PFSK-1 (cell line): ENCODE results near the gene CD22.

Experiments
- FOXP2 ChIP-seq: optimal IDR thresholded peaks from 2 replicates; pipeline ENCODE3; 2011; ENCODE audit warnings: borderline replicate concordance, control low read depth, inconsistent platforms; ENCODE audit not compliant: insufficient read depth; ENCODE audit errors: extremely low read length, extremely low read depth
- POLR2AphosphoS5 ChIP-seq: IDR thresholded peaks from 2 replicates; pipeline ENCODE4 v1.6.1; 2012; ENCODE audit warnings: low read depth, mild to moderate bottlenecking, control low read depth, low read length, moderate library complexity
- REST ChIP-seq, 2 experiments: IDR thresholded peaks; 2 replicates each; pipeline versions ENCODE4 v1.6.1 to v1.8.0; 2011 to 2012; ENCODE audit warnings: low read depth in 2 of 2, low read length in 2 of 2, control low read depth in 1 of 2, inconsistent platforms in 1 of 2, mild to moderate bottlenecking in 1 of 2, moderate library complexity in 1 of 2; ENCODE audit not compliant: insufficient read depth in 1 of 2
- SIN3A ChIP-seq: IDR thresholded peaks from 2 replicates; pipeline ENCODE4 v1.6.1; 2012; ENCODE audit warnings: mild to moderate bottlenecking, low read length, moderate library complexity, borderline replicate concordance; ENCODE audit not compliant: insufficient read depth
- TAF1 ChIP-seq: IDR thresholded peaks from 2 replicates; pipeline ENCODE4 v1.6.1; 2012; ENCODE audit warnings: low read length, control low read depth, borderline replicate concordance; ENCODE audit not compliant: insufficient read depth

- TF ChIP-seq POLR2AphosphoS5 (no peak), TAF1 (no peak), REST (IDR thresholded peaks at IDR 0.05; ENCODE audit: insufficient read depth in 1 of 2, low read depth in 2 of 2, low read length in 2 of 2) (no peak), SIN3A (no peak), FOXP2 (no peak)
These were observed 29.0 kb downstream of the CD22 start, which contains the start of gene FFAR3 for GRCh38 chr19:35357867-35358573.
